WERI-Rb-1 (cell line): ENCODE results near the gene DNAJC3.
"Not testable (repeated sequence)": the region's sequence is repeated elsewhere in the genome, so short reads cannot be mapped to it uniquely, and the experiment has no call there.

Source experiments
- DNase-seq: peaks from one replicate; pipeline ENCODE4 v3.0.0-alpha.2; 2020
- H3K27ac ChIP-seq: fragments of 250-450 bp; sonication (Bioruptor Pico); 2 replicates; pipeline ENCODE4 v1.5.1; 2020; ENCODE audit warnings: mild to moderate bottlenecking, moderate library complexity
- H3K27me3 ChIP-seq: fragments of 250-450 bp; sonication (Bioruptor Pico); 2 replicates; pipeline ENCODE4 v1.5.1; 2021; ENCODE audit warnings: mild to moderate bottlenecking, low read depth, moderate library complexity; ENCODE audit not compliant: insufficient read depth, severe bottlenecking
- H3K36me3 ChIP-seq: fragments of 250-450 bp; sonication (Bioruptor Pico); 2 replicates; pipeline ENCODE4 v1.5.1; 2020; ENCODE audit warnings: mild to moderate bottlenecking, moderate library complexity
- H3K4me3 ChIP-seq: 2 replicates; pipeline ENCODE4 v1.5.1; 2011; ENCODE audit warnings: low read depth, mild to moderate bottlenecking, control low read depth, low read length
- H3K9me3 ChIP-seq: fragments of 250-450 bp; sonication (Bioruptor Pico); 2 replicates; pipeline ENCODE4 v1.5.1; 2021; ENCODE audit warnings: mild to moderate bottlenecking, moderate library complexity; ENCODE audit not compliant: severe bottlenecking
- CTCF ChIP-seq: IDR thresholded peaks from 2 replicates; pipeline ENCODE4 v1.5.1; 2011; ENCODE audit warnings: low read depth, mild to moderate bottlenecking, control low read depth, inconsistent platforms, low read length

DNAJC3 gene

GRCh38 chr13:95771905-95772304 lies 95.0 kb downstream of the DNAJC3 start:
- Histone ChIP-seq H3K36me3 (peaks cover 2% of the 10 kb centered on the region), H3K27ac (no peak overlapping the region), H3K27me3 (no peaks in the 10 kb centered on the region), H3K9me3 (no peaks in the 10 kb centered on the region), H3K4me3 (no peak overlapping the region)
- no peak for TF ChIP-seq CTCF
- DNase-seq: no peak

DNA sequence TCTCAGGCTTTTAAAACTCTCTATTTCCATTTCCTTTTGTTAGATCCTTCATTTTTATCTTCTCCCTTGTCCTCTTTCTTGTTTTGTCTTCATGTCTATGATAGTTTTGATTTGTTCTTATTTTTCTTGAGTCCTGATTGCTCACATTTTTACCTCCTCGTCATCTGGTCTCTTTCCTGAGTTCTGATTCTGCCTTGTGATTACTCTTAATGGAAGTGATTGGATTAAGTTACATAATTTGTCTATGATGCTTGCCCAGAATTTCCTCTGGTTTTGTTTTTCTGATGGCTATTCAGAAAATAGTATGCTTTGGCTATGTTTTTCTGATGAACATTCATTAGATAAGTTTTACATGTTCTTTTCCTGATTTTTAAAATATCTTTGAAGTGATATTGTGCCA lies 102.6 kb downstream of the DNAJC3 start:
- no peak for TF ChIP-seq CTCF
- H3K27me3 ChIP-seq: no peaks in the 10 kb centered on the region
- DNase-seq: no peak
- peaks cover 2% of the 10 kb centered on the region for H3K9me3 ChIP-seq
- H3K4me3 ChIP-seq: no peak overlapping the region
- no peak overlapping the region for H3K27ac ChIP-seq
- peaks cover 7% of the 10 kb centered on the region for H3K36me3 ChIP-seq

- no peak for TF ChIP-seq CTCF
- Histone ChIP-seq H3K27me3 (no peaks in the 10 kb centered on the region), H3K9me3 (peaks cover 2% of the 10 kb centered on the region), H3K27ac (no peak overlapping the region), H3K36me3 (peaks cover 7% of the 10 kb centered on the region), H3K4me3 (no peak overlapping the region)
- no peak for DNase-seq
These were observed 104.1 kb downstream of the DNAJC3 start for GRCh38 chr13:95781016-95781415.

DNA sequence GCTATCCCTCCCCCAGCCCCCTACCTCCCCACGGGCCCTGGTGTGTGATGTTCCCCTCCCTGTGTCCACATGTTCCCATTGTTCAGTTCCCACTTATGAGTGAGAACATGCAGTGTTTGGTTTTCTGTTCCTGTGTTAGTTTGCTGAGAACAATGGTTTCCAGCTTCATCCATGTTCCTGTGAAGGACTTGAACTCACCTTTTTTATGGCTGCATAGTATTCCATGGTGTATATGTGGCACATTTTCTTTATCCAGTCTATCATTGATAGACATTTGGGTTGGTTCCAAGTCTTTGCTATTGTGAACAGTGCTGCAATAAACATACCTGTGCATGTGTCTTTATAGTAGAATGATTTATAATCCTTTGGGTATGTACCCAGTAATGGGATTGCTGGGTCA lies 105.0 kb downstream of the DNAJC3 start:
- not testable (repeated sequence) for H3K9me3 ChIP-seq, H3K27ac ChIP-seq, H3K4me3 ChIP-seq, H3K27me3 ChIP-seq, H3K36me3 ChIP-seq, DNase-seq

DNA sequence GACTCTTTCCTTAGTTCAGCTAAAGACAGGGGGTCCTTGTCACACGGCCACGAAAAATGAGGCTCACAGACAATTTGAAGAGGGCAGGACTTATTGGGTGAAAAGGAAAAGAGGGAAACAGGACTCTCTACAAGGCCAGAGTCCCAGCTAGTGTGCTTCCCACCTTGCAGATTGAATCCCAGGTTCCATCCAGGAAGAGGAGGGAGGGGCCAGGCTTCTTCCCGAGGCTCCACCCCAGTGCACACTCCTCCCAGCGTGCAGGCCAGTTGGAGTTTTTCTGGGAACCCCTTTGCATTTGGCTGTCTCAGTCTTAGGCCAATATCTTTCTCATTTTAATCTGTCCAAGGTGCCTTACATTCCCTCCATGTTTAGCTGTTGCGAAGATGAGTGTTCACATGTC lies 106.8 kb downstream of the DNAJC3 start:
- no peak for TF ChIP-seq CTCF
- H3K9me3 ChIP-seq: peaks cover 2% of the 10 kb centered on the region
- no peak overlapping the region for H3K4me3 ChIP-seq
- peaks cover 25% of the 10 kb centered on the region for H3K36me3 ChIP-seq
- DNase-seq: no peak
- no peaks in the 10 kb centered on the region for H3K27me3 ChIP-seq
- H3K27ac ChIP-seq: no peak overlapping the region

DNA sequence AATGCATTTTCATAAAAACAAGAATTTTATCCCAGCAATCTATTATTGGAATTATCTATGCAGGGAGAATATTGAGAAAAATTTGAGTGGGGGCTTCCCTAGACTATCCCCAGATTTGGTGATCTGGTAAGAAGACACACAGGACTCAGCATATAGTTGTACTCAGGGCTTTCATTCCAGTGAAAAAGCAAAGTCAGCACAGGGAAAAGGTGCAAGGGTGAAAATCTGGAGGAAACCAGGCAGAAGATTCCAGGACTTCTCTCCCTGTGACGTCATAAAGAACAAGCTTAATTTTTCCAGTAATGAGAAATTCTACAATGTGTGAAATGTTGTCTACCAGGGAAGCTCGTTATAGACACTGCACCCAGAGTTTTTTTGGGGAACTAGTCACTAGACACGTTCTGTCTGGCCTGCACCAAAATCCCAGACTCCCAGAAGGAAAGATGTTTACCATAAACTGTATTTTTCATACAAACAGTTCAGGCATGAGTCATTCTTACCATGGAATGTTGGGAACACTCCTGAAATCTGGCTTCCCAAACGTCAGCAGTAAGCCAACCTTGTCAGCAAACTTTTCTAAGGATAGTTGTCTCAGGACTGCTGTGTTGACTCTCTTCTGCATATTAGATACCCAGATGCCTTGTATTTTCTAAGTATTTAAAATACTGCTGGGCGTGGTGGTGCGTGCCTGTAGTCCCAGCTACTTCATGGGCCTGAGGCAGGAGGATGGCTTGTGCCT lies 107.4 kb downstream of the DNAJC3 start:
- no peak for DNase-seq
- H3K27ac ChIP-seq: no peak overlapping the region
- H3K36me3 ChIP-seq: peaks cover 30% of the 10 kb centered on the region
- H3K4me3 ChIP-seq: no peak overlapping the region
- no peaks in the 10 kb centered on the region for H3K27me3 ChIP-seq
- TF ChIP-seq CTCF: no peak
- peaks cover 5% of the 10 kb centered on the region for H3K9me3 ChIP-seq
